ENCODE measurements around the gene CBX7. TPM values are rescaled to one million over a fixed set of nuclear protein-coding genes. Genes with fewer than 3 reads are reported as not detected.
A peak's percentile ranks its signal among the peaks of the same experiment; 100 is the strongest.

The CBX7 gene
- total RNA-seq, 1 experiment from 2014 or later, result 3.7 TPM

- Histone ChIP-seq H3K79me2 (ENCODE audit: insufficient read depth, low read length) (no peaks in the 10 kb centered on the region), H2BK5ac (ENCODE audit: insufficient read length, low read length) (no peak overlapping the region), H3K9ac (ENCODE audit: extremely low read depth, insufficient read length, low read length) (no peak overlapping the region), H2BK20ac (ENCODE audit: low read depth, low read length, poor library complexity, severe bottlenecking) (no peak overlapping the region), H3K9me3 (ENCODE audit: control insufficient read depth, low read depth, low read length) (no peaks in the 10 kb centered on the region), H2BK12ac (ENCODE audit: insufficient read length, low read depth, low read length) (no peak overlapping the region), H3K27me3 (ENCODE audit: insufficient read depth, low read length) (peaks cover 5% of the 10 kb centered on the region; the same call in 1 of the 2 replicates), H3K4me2 (ENCODE audit: insufficient read depth, insufficient read length, low read length) (no peak overlapping the region), H4K20me1 (ENCODE audit: control insufficient read depth, insufficient read depth, insufficient read length) (no peaks in the 10 kb centered on the region), H3K56ac (ENCODE audit: insufficient read length, low read depth, low read length) (no peak overlapping the region), H3K79me1 (ENCODE audit: insufficient read depth, low read depth, low read length, poor library complexity, severe bottlenecking) (no peaks in the 10 kb centered on the region), H3K23me2 (ENCODE audit: insufficient read length, low read depth, low read length, poor library complexity, severe bottlenecking) (peaks cover 6% of the 10 kb centered on the region), H4K91ac (ENCODE audit: insufficient read length, low read depth, low read length) (no peak overlapping the region), H4K5ac (ENCODE audit: insufficient read length, low read depth, low read length) (no peak overlapping the region), H3K4ac (ENCODE audit: low read depth, low read length) (no peak overlapping the region), H2AK5ac (ENCODE audit: insufficient read length, low read length) (no peak overlapping the region), H3K18ac (ENCODE audit: insufficient read length, low read depth, low read length) (no peak overlapping the region), H3K23ac (ENCODE audit: insufficient read length, low read depth, low read length) (no peak overlapping the region), H3K27ac (ENCODE audit: insufficient read length, low read depth, low read length) (no peak overlapping the region), H3T11ph (ENCODE audit: low read length) (no peak overlapping the region), H3K4me1 (ENCODE audit: insufficient read depth, low read length) (no peaks in the 10 kb centered on the region), H4K8ac (replicated peaks; ENCODE audit: insufficient read length, low read depth, low read length) (no peak overlapping the region), H2AFZ (ENCODE audit: low read length) (no peak overlapping the region), H2BK120ac (ENCODE audit: low read depth, low read length, poor library complexity, severe bottlenecking) (no peak overlapping the region), H2BK15ac (ENCODE audit: low read depth, low read length) (no peak overlapping the region), H3K14ac (ENCODE audit: insufficient read depth, low read length) (no peak overlapping the region; the same call in 1 of the 2 replicates)
- DNase-seq, result peak; percentile 59
- WGBS (ENCODE audit: extremely low coverage, insufficient read length, low lambda C conversion rate), result no CpG with 5 or more reads among the region's 16 CpGs
- no peaks in the 10 kb centered on the region for H3K36me3 Mint-ChIP-seq (ENCODE audit: insufficient read depth in 1 of 3, low read depth in 3 of 3)
- peaks cover 23% of the 10 kb centered on the region for H3K27me3 Mint-ChIP-seq (ENCODE audit: low read depth)
- peak; percentile 31; the same call in 2 of the 3 replicates for TF ChIP-seq CTCF (conservative IDR thresholded peaks at IDR 0.05)
- H3K9me3 Mint-ChIP-seq, result 0 out of 5 replicates have a peak, but pooled peaks cover 0 to 3% of the 10 kb centered on the region in 2 experiments
- H3K4me3 Mint-ChIP-seq, result peak overlapping the region in 1 of 2 experiments; percentile 74; a peak in 2 of 5 replicates
- no peak overlapping the region; a peak in 1 of 7 replicates for H3K27ac Mint-ChIP-seq
- peaks cover 19 to 39% of the 10 kb centered on the region in 2 experiments for H3K4me1 Mint-ChIP-seq
Measured at GRCh38 chr22:39149915-39150847, 2.3 kb downstream of the CBX7 start.

All from H9 (cell line).